ENCODE data around the gene NPDC1.

DNA sequence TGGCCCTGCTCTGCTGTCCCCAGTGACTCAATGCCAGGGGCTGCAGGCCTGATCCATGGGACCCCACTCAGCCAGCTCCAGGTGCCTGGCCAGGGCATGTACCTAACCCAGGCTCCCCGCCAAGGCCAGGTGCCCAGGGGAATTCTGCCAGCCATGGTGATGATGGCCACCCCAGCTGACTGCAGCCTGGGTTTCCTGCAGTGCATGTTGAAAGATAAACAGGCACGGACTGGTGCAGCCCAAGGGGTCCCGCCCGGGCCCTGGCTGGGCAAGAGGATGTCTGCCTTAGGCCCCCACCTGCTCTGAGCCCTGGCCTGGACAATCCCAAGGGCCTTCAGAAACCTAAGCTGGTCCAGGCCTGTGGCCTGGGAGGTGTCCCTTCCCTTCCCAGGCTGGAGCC, 19.1 kb downstream of the NPDC1 start:
- TF ChIP-seq, protein P1, sequence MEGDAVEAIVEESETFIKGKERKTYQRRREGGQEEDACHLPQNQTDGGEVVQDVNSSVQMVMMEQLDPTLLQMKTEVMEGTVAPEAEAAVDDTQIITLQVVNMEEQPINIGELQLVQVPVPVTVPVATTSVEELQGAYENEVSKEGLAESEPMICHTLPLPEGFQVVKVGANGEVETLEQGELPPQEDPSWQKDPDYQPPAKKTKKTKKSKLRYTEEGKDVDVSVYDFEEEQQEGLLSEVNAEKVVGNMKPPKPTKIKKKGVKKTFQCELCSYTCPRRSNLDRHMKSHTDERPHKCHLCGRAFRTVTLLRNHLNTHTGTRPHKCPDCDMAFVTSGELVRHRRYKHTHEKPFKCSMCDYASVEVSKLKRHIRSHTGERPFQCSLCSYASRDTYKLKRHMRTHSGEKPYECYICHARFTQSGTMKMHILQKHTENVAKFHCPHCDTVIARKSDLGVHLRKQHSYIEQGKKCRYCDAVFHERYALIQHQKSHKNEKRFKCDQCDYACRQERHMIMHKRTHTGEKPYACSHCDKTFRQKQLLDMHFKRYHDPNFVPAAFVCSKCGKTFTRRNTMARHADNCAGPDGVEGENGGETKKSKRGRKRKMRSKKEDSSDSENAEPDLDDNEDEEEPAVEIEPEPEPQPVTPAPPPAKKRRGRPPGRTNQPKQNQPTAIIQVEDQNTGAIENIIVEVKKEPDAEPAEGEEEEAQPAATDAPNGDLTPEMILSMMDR (IDR thresholded peaks at IDR 0.05): no peak
- TF ChIP-seq POLR2A (IDR thresholded peaks at IDR 0.05): no peak

Measured in breast epithelium (tissue), 3 donors.